Kasumi-1 (cell line): ENCODE measurements around the gene THEMIS.
A peak's percentile ranks its signal among the peaks of the same experiment; 100 is the strongest.
"Not testable (repeated sequence)": the region's sequence is repeated elsewhere in the genome, so short reads cannot be mapped to it uniquely, and the experiment has no call there.

Source experiments
- DNase-seq, 2 experiments: peaks; one replicate each; lab custom pipeline; 2025; lab: John Stamatoyannopoulos, UW

The THEMIS gene

GRCh38 chr6:127794405-127794804 is 106.5 kb downstream of the THEMIS start:
- no peak for DNase-seq

- DNase-seq: no peak
Measured at GRCh38 chr6:127793396-127793795, 107.5 kb downstream of the THEMIS start.

- DNase-seq: no peak
Measured at GRCh38 chr6:127792616-127793015, 108.2 kb downstream of the THEMIS start.

GRCh38 chr6:127791779-127792528 is 108.9 kb downstream of the THEMIS start:
- no peak for DNase-seq

GRCh38 chr6:127790571-127790970 is 110.3 kb downstream of the THEMIS start:
- DNase-seq: no peak

GRCh38 chr6:127786109-127786508 is 114.7 kb downstream of the THEMIS start:
- no peak for DNase-seq

GRCh38 chr6:127784468-127784867 is 116.4 kb downstream of the THEMIS start:
- DNase-seq: no peak

- not testable (repeated sequence) for DNase-seq
Measured at GRCh38 chr6:127781636-127782272, 119.1 kb downstream of the THEMIS start.

- DNase-seq: no peak
Measured at GRCh38 chr6:127776320-127776719, 124.5 kb downstream of the THEMIS start.

GRCh38 chr6:127775371-127775770 is 125.5 kb downstream of the THEMIS start:
- no peak for DNase-seq

GRCh38 chr6:127768745-127769144 is 132.1 kb downstream of the THEMIS start:
- DNase-seq: no peak

GRCh38 chr6:127768223-127768622 is 132.6 kb downstream of the THEMIS start:
- DNase-seq: no peak

- DNase-seq: no peak
Measured at GRCh38 chr6:127765949-127766348, 134.9 kb downstream of the THEMIS start.

GRCh38 chr6:127762284-127762683 is 138.6 kb downstream of the THEMIS start:
- DNase-seq: no peak

- DNase-seq: no peak
Measured at GRCh38 chr6:127761084-127761483, 139.8 kb downstream of the THEMIS start.

- no peak for DNase-seq
Measured at GRCh38 chr6:127749095-127749494, 151.8 kb downstream of the THEMIS start.

GRCh38 chr6:127748290-127748689 is 152.6 kb downstream of the THEMIS start:
- DNase-seq: no peak

- no peak for DNase-seq
Measured at GRCh38 chr6:127738423-127738822, 162.4 kb downstream of the THEMIS start.

- DNase-seq: no peak
Measured at GRCh38 chr6:127737768-127738167, 163.1 kb downstream of the THEMIS start.

GRCh38 chr6:127737009-127737486 is 163.8 kb downstream of the THEMIS start:
- peak; percentile 76 to 90 for DNase-seq

- no peak for DNase-seq
Measured at GRCh38 chr6:127732927-127733326, 167.9 kb downstream of the THEMIS start.

- DNase-seq: no peak
Measured at GRCh38 chr6:127727260-127727953, 173.5 kb downstream of the THEMIS start.

- no peak for DNase-seq
Measured at GRCh38 chr6:127725821-127726220, 175.0 kb downstream of the THEMIS start.
